Smooth muscle cell (in vitro differentiated cells): Measurements from ENCODE around the gene LAX1. TPM values are rescaled to one million over a fixed set of nuclear protein-coding genes. Genes with fewer than 3 reads are reported as not detected.

Source experiments
- DNase-seq: peaks from one replicate; lab custom pipeline; 2025; ENCODE audit not compliant: unreplicated experiment; lab: John Stamatoyannopoulos, UW
- H2AFZ ChIP-seq: fragments of 200-600 bp; sonication (generic); 2 replicates; pipeline ENCODE4 v1.6.0; 2016; ENCODE audit warnings: antibody characterized with exemption, low read depth, mild to moderate bottlenecking
- H3F3A ChIP-seq: fragments of 200-600 bp; sonication (generic); 2 replicates; pipeline ENCODE4 v1.6.0; 2017; ENCODE audit warnings: antibody characterized with exemption, low read depth
- H3K27ac ChIP-seq: fragments of 200-600 bp; sonication (generic); 2 replicates; pipeline ENCODE4 v1.5.1; 2016; ENCODE audit warnings: low read depth, mild to moderate bottlenecking
- H3K27me3 ChIP-seq: fragments of 200-600 bp; sonication (generic); 2 replicates; pipeline ENCODE4 v1.6.1; 2016; ENCODE audit warnings: low read depth, mild to moderate bottlenecking
- H3K36me3 ChIP-seq: fragments of 200-600 bp; sonication (generic); 2 replicates; pipeline ENCODE4 v1.5.1; 2016; ENCODE audit warnings: low read depth
- H3K4me1 ChIP-seq: fragments of 200-600 bp; sonication (generic); 2 replicates; pipeline ENCODE4 v1.5.1; 2016; ENCODE audit warnings: low read depth
- H3K4me2 ChIP-seq: fragments of 200-600 bp; sonication (generic); 2 replicates; pipeline ENCODE4 v1.6.0; 2016; ENCODE audit warnings: mild to moderate bottlenecking
- H3K4me3 ChIP-seq: fragments of 200-600 bp; sonication (generic); 2 replicates; pipeline ENCODE4 v1.5.1; 2016; ENCODE audit warnings: mild to moderate bottlenecking
- H3K79me2 ChIP-seq: fragments of 200-600 bp; sonication (generic); 2 replicates; pipeline ENCODE4 v1.6.0; 2016; ENCODE audit warnings: low read depth, mild to moderate bottlenecking
- H3K9ac ChIP-seq: fragments of 200-600 bp; sonication (generic); 2 replicates; pipeline ENCODE4 v1.6.0; 2016; ENCODE audit warnings: low read depth
- H3K9me3 ChIP-seq: fragments of 200-600 bp; sonication (generic); replicated peaks from 2 replicates; pipeline ENCODE4 v1.5.1; 2016; ENCODE audit warnings: low read depth
- H4K20me1 ChIP-seq: fragments of 200-600 bp; sonication (generic); 2 replicates; pipeline ENCODE4 v1.6.0; 2016; ENCODE audit warnings: low read depth
- WGBS: methylation state at CpG from one replicate; pipeline ENCODE4 v1.1.7; 2016; ENCODE audit warnings: low lambda C conversion rate; 5-methylcytosine and 5-hydroxymethylcytosine counted together
- polyA plus RNA-seq: library from polyadenylated mRNA; unstranded; fragments of >200 nt; fragmentation: Nextera tagmentation; extraction: Ambion mirVana; gene quantifications from 2 replicates; pipeline ENCODE4 v1.2.1, GENCODE V29; 2016
- total RNA-seq: library from RNA; depleted of rRNA; stranded (reverse); fragments of >200 nt; gene quantifications from 2 replicates; pipeline ENCODE4 v1.2.3, GENCODE V29; 2014
- TF ChIP-seq, protein P1 (sequence below): fragments of 200-600 bp; sonication (generic); IDR thresholded peaks from 2 replicates; pipeline ENCODE4 v1.5.1; 2017; ENCODE audit warnings: borderline replicate concordance, mild to moderate bottlenecking, antibody characterized with exemption; ENCODE audit not compliant: insufficient read depth, poor library complexity, severe bottlenecking

LAX1 gene, protein sequence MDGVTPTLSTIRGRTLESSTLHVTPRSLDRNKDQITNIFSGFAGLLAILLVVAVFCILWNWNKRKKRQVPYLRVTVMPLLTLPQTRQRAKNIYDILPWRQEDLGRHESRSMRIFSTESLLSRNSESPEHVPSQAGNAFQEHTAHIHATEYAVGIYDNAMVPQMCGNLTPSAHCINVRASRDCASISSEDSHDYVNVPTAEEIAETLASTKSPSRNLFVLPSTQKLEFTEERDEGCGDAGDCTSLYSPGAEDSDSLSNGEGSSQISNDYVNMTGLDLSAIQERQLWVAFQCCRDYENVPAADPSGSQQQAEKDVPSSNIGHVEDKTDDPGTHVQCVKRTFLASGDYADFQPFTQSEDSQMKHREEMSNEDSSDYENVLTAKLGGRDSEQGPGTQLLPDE
- total RNA-seq (0.36 and 0.40 TPM in 2 replicates), polyA plus RNA-seq (0.27 TPM in 1 of 2 replicates, not detected in the other)

DNA sequence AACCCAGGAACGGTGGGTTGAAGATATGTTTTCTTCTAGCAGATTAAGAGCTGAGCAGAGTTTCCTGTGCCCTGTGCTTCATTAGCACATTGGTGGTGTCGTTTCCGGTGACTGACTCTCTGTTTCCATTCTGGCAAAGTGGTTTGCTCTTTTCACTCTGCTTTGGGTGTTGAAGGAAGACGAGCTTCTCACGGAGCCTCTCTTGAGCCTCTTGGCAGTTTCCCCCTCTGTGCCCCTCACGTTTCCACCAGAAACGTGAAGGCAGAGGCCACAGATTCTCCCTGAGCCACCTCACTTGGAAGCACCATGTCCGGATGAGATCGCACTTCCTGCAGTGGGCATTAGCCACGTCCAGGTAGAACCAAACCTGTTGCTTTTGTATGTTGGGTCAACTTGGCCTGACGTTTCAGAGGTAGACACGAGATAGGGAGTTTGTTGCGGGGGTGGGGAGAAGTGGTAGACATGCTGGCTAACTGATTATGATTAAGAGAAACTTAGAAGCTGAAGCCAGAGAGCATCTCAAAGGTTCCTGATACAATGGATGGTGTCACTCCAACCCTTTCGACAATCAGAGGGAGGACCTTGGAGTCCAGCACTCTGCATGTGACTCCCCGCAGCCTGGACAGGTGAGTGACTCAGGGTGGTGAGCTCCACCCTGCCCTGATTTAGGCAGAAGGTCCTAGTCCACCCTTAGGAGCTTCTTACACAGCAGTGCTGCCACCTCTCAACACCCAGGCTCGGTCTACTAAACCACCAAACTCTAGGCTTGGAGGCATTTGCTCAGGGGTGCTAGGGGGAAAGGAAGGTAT lies at the start of gene LAX1:
Gene LAX1, plus strand, starts transcription at position 155 of the 809 bp plus-strand sequence. Its CDS starts 383 bp downstream, at position 538.
- Histone ChIP-seq H3F3A (no peaks in the 10 kb centered on the region), H3K9me3 (no peaks in the 10 kb centered on the region), H3K79me2 (no peaks in the 10 kb centered on the region), H3K4me3 (no peak within 1 kb of the TSS), H3K27me3 (no peaks in the 10 kb centered on the region), H3K4me2 (no peak within 1 kb of the TSS), H4K20me1 (no peaks in the 10 kb centered on the region), H3K27ac (no peak within 1 kb of the TSS), H3K4me1 (no peaks in the 10 kb centered on the region), H2AFZ (no peak within 1 kb of the TSS), H3K9ac (no peak within 1 kb of the TSS), H3K36me3 (no peaks in the 10 kb centered on the region)
- no peak for DNase-seq
- TF ChIP-seq, protein P1, sequence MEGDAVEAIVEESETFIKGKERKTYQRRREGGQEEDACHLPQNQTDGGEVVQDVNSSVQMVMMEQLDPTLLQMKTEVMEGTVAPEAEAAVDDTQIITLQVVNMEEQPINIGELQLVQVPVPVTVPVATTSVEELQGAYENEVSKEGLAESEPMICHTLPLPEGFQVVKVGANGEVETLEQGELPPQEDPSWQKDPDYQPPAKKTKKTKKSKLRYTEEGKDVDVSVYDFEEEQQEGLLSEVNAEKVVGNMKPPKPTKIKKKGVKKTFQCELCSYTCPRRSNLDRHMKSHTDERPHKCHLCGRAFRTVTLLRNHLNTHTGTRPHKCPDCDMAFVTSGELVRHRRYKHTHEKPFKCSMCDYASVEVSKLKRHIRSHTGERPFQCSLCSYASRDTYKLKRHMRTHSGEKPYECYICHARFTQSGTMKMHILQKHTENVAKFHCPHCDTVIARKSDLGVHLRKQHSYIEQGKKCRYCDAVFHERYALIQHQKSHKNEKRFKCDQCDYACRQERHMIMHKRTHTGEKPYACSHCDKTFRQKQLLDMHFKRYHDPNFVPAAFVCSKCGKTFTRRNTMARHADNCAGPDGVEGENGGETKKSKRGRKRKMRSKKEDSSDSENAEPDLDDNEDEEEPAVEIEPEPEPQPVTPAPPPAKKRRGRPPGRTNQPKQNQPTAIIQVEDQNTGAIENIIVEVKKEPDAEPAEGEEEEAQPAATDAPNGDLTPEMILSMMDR: no peak
- 81% methylated on average over 16 of the region's 16 CpGs for WGBS

DNA sequence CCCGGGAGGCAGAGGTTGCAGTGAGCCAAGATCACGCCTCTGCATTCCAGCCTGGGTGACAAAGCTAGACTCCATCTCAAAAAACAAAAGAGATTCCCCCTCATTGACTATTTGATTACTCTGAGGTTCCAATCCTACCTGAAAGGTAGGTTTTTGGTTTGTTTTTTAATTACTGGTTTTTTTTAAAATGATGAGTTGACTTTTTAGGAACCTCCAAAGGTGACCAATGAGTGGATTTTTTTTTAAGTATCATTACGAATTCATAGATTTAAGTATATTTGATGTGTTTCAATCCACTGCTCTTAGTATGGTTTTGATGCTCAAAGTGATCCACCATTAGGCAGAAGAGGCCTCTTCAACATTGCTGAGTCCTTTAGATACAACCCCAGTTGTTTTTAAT lies 47.9 kb upstream of the LAX1 start:
- H3K4me2 ChIP-seq: no peak overlapping the region
- no peaks in the 10 kb centered on the region for H3K27me3 ChIP-seq
- H3K27ac ChIP-seq: no peak overlapping the region
- H3F3A ChIP-seq: no peaks in the 10 kb centered on the region
- H3K4me3 ChIP-seq: no peak overlapping the region
- no peak for DNase-seq
- H3K36me3 ChIP-seq: peaks cover 8% of the 10 kb centered on the region
- no peaks in the 10 kb centered on the region for H3K79me2 ChIP-seq
- no peaks in the 10 kb centered on the region for H3K4me1 ChIP-seq
- H3K9me3 ChIP-seq: no peaks in the 10 kb centered on the region
- 91% methylated on average over 3 of the region's 3 CpGs for WGBS
- TF ChIP-seq, protein P1: no peak
- H4K20me1 ChIP-seq: no peaks in the 10 kb centered on the region
- H3K9ac ChIP-seq: no peak overlapping the region
- H2AFZ ChIP-seq: no peak overlapping the region

DNA sequence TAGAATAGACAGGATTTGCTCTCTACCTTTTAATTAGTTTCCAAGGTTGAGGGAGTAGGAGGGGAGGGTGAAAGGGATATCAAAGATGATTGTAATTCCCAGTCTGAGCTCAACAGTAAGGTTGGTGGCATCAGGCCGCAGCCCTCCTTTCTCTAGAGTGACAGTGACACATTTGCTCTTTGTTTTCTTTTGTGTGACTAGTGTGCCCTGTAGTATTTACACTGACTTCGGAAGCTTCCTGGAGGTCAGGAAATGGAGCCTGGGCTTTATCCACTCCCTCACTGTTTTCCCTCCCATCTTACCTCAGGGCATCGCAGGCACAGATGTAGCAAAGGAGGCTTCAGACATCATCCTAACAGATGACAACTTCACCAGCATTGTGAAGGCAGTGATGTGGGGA lies 44.7 kb upstream of the LAX1 start:
- TF ChIP-seq, protein P1: no peak
- 97% methylated on average over 3 of the region's 3 CpGs for WGBS
- peaks cover 13% of the 10 kb centered on the region for H3K36me3 ChIP-seq

More for the DNA sequence above, 44.7 kb upstream of the LAX1 start:
- Histone ChIP-seq H3K4me2 (no peak overlapping the region), H3K9me3 (no peaks in the 10 kb centered on the region), H3K27ac (no peak overlapping the region), H2AFZ (no peak overlapping the region), H3K9ac (no peak overlapping the region), H3K4me3 (no peak overlapping the region), H3F3A (no peaks in the 10 kb centered on the region), H4K20me1 (no peaks in the 10 kb centered on the region), H3K4me1 (no peaks in the 10 kb centered on the region), H3K27me3 (no peaks in the 10 kb centered on the region), H3K79me2 (no peaks in the 10 kb centered on the region)
- no peak for DNase-seq
